Stimulated activated CD8-positive, alpha-beta memory T cell treated with anti-CD3 and anti-CD28 coated beads, Interleukin-7, amount 100 ng/mL, for 4 hours (primary cell): ENCODE data around the gene C11orf87.

ENCODE experiments used
- DNase-seq, 2 donors: peaks; one replicate each; pipeline ENCODE4 v3.0.0-alpha.2; 2020; ENCODE audit warnings: low read depth in 2 of 2

C11orf87 gene

DNA sequence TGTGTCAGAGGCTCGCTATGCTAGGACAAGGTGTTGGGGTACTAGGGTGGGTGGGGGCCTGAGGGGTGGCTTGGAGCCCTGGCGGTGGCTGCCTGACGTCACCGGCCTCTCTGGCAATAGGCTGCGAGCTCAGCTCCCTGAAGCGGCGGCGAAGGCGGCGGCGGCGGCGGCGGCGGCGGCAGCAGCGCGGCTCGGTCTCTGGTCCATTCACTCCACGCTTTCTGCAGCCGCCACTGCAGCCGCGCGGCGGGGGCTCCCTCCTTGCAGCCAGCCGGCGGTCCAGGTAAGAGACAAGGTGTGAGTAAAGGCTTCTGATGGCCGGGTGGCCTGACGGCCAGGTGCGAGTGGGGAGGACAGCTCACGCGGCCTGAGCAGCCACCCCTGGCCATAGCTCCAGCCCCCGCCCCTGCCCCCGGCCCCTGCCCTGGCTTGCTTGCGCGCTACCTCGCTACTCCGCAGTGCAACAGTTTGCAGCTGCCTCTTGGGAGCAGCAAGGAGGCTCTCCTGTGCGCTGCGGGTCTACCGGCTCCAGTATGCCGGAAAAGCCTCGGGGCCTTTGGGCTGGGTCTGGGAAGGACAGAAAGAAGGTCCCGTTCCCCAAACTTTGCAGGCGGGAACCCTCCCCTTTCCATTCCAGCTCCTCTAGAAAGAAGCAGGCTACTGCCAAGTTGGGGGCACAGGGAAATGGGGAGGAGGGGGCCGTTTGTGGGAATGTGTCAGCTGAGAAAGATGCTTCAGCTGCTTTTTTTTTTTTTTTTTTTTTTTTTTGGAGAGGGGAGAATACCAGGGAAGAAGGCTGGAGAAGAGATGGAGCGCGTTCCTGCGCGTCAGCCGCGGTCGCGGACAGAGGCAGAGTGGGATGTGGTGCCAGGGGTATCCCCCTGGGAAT, at the start of gene C11orf87:
Gene C11orf87, plus strand, starts transcription at position 210 of the 889 bp plus-strand sequence. CDS start 1,444 bp downstream, outside the sequence.
- no peak for DNase-seq

DNA sequence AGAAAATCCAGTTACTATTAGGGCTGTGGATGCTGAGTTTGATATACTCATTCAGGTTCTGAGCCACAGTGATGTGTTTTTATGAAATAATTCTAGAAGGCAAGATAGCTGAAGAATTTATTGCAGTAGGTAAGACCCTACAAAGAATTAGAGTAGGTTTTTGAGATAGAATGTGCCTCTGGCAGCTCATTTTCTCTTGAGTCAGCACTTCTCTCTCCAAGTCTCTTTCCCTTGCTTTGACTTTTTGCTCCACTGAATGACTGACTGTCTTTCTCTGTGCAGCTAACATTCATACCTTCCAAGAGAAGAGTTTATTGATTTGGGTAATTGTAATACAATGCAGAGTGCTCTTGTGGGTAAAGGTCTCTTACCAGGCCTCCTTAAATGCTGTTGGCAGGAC, 48.0 kb upstream of the C11orf87 start:
- DNase-seq, result no peak

DNA sequence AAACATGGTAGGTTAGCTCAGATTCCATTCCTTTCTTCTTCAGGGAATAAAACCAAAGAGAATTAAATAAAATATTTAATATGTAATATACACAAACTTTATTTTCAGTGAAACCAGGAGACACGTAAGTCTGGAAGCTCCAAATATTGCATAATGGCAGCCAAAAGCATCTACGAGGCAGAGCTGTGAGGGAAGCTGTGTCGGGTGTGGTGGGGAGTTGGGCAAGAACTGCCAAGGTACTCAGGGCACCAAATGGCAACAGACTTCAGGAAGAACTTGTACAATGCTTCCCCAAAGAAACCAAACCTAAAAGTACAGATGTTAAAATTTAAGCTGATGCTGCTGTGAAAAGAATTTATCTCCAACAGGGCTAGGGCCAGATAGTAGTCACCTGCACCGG, 47.5 kb upstream of the C11orf87 start:
- DNase-seq, result no peak

DNA sequence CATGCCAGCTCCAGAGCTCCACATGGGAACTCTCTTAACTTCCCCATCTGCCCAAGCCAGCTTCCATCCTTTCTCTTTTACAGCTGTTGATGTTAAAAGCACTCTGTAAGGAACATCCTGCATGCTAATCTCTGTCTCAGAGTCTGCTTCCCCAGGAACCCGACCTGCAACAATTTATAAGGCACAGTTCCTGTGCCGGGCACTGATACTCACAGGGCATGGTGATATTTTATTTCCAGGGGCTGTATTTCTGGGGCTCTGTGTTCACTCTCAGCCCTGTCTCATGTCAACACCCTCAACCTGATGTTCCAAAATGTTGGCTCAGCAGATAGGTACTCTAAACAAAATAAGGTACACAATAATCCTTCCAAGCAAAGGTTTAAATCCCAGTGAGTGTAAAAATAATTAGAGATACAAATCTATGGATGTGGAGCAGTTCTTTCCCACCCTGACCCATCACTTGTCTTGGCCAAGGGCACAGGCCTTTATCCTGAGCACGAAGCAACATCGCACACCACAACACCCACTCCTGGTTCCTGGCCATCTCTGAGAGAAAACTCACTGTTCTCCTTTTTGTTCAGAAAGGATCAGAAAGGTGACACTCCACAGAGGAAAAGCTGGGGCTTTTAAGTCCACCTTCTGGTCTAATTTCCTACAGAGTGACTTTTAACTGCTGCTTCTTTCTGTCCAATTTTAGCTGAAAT, 44.8 kb upstream of the C11orf87 start:
- no peak for DNase-seq

DNA sequence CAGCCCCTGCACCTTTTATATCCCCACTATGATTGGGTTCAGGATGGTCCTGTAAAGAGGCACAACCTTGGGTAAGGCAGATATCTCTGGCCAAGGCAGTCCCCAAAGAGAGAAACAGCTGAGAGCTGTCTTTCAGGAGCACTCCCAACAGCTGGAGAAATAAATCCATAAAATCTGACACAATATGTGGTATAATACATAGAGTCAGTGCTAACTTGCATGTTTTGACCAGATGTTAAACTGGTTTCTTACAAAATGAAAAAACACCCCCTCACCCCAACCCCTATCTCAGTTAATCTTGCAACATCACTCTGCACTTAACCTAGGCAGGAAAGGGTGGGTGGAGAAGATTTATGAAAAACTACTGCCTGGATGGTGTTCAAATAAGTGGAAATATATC, 44.0 kb upstream of the C11orf87 start:
- DNase-seq, result no peak

DNA sequence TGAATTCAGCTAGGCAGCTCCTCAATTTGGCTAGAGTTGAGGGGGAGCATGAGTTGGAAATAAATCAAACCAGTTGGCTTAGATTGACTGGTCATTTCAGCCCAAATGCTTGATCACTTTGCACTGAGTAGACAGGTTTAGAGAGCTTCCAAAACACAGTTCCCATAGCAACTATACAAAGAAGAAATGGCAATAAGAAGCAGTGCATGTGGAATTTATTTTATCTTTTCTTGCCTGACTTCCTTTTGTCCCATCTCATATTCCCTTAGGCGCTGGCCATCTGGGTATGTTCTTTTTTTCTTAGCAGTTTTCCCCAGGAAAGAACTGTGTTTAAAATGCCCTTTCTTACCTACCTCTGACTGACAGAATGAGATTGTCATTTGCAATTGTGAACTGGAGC, 38.7 kb upstream of the C11orf87 start:
- DNase-seq, result no peak

DNA sequence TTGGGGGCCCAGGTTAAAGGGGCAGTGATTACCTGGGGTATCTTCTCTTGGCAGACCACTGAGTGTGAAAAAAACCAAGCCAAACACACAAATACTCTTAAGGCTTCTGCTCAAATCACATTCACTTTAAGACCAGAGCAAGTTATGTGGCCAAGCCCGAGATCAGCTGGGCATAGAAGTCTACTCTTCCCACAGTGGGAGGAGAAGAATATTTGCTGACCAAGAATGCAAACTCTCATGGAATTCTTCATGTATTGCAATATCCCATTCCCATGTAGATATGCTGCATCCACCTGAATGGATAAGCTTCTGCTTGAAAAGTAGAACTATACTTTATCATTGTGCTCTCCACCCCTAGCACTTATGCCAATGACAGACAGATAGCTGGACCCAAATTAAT, 37.1 kb upstream of the C11orf87 start:
- DNase-seq, result no peak

DNA sequence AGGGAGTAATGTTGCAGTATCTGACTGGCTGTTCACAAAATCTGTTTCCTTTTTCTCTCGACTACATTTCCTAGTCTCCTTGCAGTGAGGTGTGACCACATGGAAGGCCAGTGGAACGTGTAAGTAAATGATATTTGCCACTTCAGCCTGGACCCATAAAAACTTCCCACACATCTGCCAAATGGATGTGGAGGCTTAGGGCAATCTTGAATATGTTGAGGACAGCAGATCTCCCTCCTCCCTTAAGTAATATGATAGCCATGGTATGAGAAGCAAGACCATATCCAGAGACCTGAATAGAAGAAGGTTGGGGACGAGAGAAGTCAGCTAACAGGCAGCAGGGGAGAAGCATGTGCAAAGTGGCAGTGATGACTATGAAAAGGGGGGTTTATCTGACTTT, 33.0 kb upstream of the C11orf87 start:
- no peak for DNase-seq

DNA sequence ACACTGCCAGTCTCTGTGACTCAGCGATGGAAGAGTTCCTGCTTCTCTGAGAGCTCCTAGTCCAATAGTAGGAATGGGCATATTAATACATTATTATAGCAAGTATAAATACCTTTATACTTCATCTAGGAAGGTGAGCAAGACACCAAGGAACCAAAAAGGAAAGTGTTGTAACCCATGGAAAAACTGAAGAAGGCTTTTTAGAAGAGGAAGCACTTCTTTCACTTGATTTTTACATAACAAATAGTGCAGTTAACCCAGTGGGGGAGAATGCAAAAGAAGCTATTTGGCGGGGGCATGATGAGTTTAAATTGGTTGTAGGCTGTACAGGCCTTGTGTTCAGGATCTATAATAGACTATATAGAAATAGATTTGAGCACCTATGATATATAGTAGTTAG, 31.2 kb upstream of the C11orf87 start:
- no peak for DNase-seq

DNA sequence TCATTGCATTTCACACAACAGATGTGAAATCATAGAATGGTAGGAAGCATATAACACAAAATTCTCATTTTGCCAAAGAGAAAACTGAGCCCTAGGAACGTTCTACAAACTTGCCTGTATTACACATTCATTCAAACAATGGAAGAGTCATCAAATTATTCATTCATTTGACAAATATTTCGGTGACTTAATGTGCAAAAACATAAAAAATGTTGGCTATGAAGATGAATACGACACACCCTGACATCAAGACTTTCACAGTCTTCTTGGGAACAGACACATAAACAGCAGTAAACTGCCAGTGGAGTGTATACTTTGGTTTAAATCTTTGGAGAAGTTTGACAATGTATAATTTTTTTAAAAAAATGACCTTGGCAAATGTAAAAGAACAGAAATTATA, 20.4 kb upstream of the C11orf87 start:
- DNase-seq, result no peak

DNA sequence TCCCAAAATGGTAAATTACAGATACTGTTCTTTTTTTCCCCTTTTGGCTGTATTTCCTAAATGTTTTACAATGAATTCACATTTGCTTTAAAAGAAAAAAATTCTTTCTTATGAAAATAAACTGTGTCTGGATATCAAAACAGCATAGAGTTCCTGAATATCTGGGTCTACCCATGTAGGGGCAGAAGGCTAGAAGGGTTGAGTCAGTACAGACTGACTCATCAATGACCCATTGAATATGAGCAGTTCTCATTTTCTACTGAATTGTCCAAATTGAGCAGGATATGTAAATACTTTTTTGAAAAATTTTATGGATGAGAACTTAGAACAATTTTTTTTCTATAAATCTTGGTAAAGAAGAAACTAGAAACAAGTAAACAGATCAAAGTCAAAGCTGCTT, 16.3 kb upstream of the C11orf87 start:
- no peak for DNase-seq

DNA sequence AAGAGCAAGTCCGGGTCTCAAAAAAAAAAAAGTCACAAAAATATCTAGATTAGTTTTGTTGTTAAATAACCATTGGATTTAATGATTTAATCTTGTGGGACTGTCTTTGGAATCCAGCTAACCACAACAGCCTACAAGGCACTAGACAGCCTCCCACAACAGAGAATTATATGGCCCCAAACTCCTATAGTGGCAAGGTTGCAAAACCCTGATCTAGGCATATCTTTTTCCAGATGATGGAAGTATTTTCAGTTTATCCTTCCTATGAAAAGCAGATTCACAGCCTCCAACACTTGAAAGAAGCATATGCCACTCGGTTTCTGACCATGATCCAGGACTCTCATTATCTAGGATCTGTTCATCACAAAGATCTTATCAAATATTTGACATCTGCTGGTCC, 5.4 kb upstream of the C11orf87 start:
- DNase-seq, result no peak

DNA sequence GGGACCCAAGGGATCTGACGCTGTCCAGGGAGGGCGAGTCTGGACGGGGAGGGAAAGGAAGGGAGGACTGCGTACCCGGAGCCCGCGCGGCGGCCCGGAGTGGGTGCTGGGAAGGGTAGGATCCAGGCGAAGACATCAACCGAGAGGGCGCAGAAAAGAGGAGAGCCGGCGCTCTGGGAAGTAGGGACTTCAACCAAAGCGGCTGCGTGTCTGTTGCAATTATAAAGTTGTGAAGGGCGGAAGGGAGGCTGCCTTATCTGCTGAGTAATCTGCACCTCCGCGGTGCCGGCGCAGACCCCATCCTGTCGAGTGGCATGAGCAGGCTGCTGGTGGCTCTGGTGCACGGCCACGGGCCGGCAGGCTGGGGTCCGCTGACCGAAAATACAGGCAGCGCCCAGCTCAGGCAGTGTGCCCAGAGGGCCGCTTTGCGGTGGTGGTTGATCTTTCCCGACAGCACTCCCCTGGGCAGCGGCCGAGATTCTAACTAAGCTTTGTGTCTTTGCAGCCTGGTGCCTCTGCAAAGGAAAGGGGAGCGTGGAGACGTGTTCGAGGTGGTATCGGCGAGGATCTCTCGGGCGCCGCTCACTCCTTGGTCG, 978 bp downstream of the C11orf87 start:
- no peak for DNase-seq

DNA sequence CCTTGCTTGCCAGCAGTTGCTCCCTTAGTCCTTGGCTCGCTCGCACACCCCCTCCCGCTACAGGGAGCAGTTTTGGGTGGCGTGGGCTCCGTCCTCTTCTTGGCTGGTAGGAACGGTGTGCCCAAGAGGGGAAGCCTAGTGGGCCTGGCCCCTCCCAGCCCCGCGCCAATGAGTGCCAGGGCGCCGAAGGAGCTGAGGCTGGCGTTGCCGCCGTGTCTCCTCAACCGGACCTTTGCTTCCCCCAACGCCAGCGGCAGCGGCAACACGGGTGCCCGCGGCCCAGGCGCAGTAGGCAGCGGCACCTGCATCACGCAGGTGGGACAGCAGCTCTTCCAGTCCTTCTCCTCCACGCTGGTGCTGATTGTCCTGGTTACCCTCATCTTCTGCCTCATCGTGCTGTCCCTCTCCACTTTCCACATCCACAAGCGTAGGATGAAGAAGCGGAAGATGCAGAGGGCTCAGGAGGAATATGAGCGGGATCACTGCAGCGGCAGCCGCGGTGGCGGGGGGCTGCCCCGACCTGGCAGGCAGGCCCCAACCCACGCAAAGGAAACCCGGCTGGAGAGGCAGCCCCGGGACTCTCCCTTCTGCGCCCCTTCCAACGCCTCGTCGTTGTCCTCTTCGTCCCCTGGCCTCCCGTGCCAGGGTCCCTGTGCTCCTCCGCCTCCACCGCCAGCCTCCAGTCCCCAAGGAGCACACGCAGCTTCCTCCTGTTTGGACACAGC, 1.6 kb downstream of the C11orf87 start:
- DNase-seq, result no peak

DNA sequence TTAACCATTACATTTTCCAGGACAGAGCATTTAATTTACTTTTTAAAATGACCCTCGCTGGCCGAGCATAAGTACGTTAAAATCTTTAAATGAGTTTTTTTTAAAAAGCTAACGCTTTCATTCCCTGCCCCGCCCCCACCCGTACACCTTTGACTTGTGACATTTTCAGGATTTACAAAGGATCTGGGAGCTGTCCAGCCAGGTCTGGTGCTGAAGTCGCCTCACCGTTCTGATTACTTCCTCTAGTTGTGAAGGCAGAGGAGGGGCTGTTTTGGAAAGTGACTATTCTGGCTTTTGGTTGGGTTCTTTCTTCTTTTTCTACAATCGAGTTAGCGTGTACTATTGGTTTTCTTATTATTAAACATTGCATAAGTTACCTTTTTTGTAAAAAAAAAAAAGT, 2.9 kb downstream of the C11orf87 start:
- DNase-seq, result no peak

DNA sequence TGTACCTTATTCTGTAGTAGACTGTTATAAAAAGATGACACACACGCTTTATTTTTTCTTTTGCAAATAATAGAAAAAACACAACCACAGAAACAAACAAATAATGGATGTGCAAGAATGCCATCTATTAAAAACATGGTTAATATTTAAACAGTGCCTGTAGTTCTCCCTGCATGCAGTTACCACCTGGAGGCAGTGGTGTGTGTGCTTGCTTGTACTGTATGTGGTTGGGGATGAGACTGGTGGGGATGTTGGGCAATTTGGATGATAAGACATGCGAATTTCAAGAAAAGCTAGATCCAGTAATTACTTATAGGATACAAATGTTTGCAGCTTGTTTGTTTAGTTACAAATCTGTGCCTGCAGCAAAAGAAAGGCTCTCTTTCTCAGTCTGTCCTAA, 3.6 kb downstream of the C11orf87 start:
- no peak for DNase-seq

DNA sequence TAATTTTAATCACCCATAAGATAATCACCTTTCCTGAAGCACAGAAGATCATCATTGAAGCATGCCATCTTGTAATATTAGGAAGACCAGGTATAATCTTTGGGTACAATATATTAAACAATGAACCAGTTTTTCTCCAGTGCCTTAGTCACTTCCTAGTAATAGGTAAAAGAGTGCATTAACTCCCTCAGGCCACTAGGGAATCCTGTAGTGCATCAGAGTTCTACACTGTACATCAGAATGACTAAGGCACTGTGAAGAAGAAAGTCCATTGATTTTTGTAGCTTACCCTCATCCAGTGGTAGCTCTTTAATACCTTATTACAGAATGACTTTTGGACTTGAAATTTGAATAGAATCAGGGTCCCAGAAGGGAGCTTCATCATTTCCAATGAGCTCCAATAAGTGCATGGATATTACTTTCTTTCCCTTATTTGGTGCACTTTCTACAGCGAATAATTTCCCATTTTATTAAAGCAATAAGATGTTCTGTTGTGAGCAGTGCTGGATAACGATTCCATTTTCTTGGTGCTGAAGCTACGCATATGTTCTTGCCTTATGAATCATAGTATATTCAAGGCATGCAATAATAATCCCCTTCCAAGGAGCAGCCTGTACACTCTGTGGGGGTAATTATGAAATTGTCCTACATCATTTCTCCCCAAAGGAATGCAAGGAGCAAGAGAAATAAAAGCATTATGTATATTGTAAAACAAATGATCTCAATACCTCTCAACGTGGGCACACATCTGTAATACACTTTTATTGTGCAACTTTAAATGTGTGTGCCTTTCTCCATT, 4.7 kb downstream of the C11orf87 start:
- no peak for DNase-seq

DNA sequence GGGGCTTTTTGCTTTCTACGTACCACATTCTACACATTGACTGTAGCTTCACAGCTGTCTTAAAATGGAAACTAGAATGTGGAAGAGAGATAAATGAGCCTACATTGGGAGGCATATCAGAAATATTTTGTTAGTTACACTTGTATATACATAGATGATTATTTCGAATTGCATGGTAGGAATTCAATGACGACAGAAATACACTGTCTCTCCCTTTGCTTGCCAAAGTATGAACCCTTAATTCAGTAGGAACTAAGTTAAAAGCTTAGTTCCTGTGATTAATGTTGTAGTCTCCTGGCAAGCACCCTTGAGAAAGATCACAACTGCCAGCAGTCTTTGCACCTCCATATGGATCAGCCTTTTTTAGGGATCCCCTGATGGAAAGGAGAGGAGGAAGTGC, 10.1 kb downstream of the C11orf87 start:
- DNase-seq, result no peak

DNA sequence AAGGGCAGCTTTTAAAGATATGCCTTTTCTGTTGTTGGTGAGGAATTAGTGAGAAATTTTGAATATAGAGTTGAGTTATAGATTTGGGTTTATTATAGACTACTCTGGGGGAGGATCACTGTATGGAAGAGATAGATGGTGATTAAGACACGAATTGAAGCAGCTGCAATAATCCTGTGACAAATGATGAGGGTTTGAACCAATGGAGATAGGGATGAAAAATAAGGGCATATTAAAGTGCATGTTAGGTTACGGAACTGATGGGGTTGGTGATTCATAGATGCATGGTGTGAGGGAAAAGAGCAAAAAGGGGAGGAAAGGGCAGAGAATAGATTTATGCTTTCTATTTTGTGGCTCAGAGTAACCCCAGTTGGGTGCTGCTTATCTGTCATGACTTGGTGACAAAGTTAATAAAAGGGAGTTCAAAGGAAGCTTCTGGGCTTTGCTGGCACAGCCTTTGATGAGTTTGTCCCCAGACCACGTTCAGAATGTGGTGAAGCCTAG, 11.8 kb downstream of the C11orf87 start:
- no peak for DNase-seq

DNA sequence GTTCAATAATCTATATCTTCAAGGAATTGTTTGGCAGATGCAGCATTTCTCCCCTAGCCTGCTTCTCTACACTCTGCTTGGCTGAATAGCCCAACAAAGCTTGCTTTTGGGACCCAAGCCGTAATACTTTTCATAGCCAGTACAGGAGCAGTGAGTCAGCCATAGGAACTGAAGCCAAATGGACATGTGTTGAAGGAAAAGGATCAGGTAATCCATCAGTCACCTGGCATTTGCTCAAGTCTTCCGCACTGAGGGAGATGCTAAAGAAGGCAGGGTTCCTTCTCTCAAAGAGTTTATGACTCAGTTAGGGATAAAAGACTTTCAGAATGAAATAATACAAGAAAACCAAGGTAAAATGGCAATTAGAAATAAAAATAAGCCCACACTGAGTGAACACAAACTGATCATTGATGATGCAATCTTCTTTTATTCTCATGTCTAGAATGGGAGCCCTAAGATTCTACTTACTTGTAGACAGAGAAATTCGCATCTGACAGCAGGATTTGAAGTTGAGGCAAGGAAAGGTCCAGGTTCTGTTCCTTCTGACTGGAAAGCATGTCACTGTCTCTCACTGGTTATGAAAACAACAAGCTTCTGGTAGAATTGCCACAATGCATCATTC, 13.2 kb downstream of the C11orf87 start:
- DNase-seq, result no peak

DNA sequence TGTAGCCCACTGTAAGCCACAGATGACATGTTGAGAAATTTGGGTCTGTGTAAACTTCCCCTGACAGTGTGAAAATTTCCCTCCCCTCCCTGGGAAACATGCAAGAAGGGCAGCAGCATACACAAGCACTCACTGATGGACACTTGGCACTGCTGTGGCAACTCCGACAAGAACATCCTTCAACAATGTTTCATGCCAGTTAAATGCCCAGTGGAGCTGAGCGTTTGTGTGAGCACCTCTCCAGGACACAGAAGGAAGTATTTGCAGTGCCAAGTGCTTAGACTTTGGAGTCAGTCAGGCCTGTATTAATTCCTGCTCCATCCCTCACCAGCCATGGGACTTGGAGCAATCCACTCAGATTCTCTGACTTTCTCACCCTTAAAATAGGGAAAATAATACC, 17.7 kb downstream of the C11orf87 start:
- DNase-seq, result no peak
